Smooth muscle cell (in vitro differentiated cells): ENCODE results near the gene RELCH. TPM values are rescaled to one million over a fixed set of nuclear protein-coding genes. Genes with fewer than 3 reads are reported as not detected.
A peak's percentile ranks its signal among the peaks of the same experiment; 100 is the strongest.

Experiments
- DNase-seq: peaks from one replicate; lab custom pipeline; 2025; ENCODE audit not compliant: unreplicated experiment; lab: John Stamatoyannopoulos, UW
- H2AFZ ChIP-seq: fragments of 200-600 bp; sonication (generic); 2 replicates; pipeline ENCODE4 v1.6.0; 2016; ENCODE audit warnings: antibody characterized with exemption, low read depth, mild to moderate bottlenecking
- H3F3A ChIP-seq: fragments of 200-600 bp; sonication (generic); 2 replicates; pipeline ENCODE4 v1.6.0; 2017; ENCODE audit warnings: antibody characterized with exemption, low read depth
- H3K27ac ChIP-seq: fragments of 200-600 bp; sonication (generic); 2 replicates; pipeline ENCODE4 v1.5.1; 2016; ENCODE audit warnings: low read depth, mild to moderate bottlenecking
- H3K27me3 ChIP-seq: fragments of 200-600 bp; sonication (generic); 2 replicates; pipeline ENCODE4 v1.6.1; 2016; ENCODE audit warnings: low read depth, mild to moderate bottlenecking
- H3K36me3 ChIP-seq: fragments of 200-600 bp; sonication (generic); 2 replicates; pipeline ENCODE4 v1.5.1; 2016; ENCODE audit warnings: low read depth
- H3K4me1 ChIP-seq: fragments of 200-600 bp; sonication (generic); 2 replicates; pipeline ENCODE4 v1.5.1; 2016; ENCODE audit warnings: low read depth
- H3K4me2 ChIP-seq: fragments of 200-600 bp; sonication (generic); 2 replicates; pipeline ENCODE4 v1.6.0; 2016; ENCODE audit warnings: mild to moderate bottlenecking
- H3K4me3 ChIP-seq: fragments of 200-600 bp; sonication (generic); 2 replicates; pipeline ENCODE4 v1.5.1; 2016; ENCODE audit warnings: mild to moderate bottlenecking
- H3K79me2 ChIP-seq: fragments of 200-600 bp; sonication (generic); 2 replicates; pipeline ENCODE4 v1.6.0; 2016; ENCODE audit warnings: low read depth, mild to moderate bottlenecking
- H3K9ac ChIP-seq: fragments of 200-600 bp; sonication (generic); 2 replicates; pipeline ENCODE4 v1.6.0; 2016; ENCODE audit warnings: low read depth
- H3K9me3 ChIP-seq: fragments of 200-600 bp; sonication (generic); replicated peaks from 2 replicates; pipeline ENCODE4 v1.5.1; 2016; ENCODE audit warnings: low read depth
- H4K20me1 ChIP-seq: fragments of 200-600 bp; sonication (generic); 2 replicates; pipeline ENCODE4 v1.6.0; 2016; ENCODE audit warnings: low read depth
- WGBS: methylation state at CpG from one replicate; pipeline ENCODE4 v1.1.7; 2016; ENCODE audit warnings: low lambda C conversion rate; 5-methylcytosine and 5-hydroxymethylcytosine counted together
- polyA plus RNA-seq: library from polyadenylated mRNA; unstranded; fragments of >200 nt; fragmentation: Nextera tagmentation; extraction: Ambion mirVana; gene quantifications from 2 replicates; pipeline ENCODE4 v1.2.1, GENCODE V29; 2016
- total RNA-seq: library from RNA; depleted of rRNA; stranded (reverse); fragments of >200 nt; gene quantifications from 2 replicates; pipeline ENCODE4 v1.2.3, GENCODE V29; 2014
- TF ChIP-seq, protein P1 (sequence below): fragments of 200-600 bp; sonication (generic); IDR thresholded peaks from 2 replicates; pipeline ENCODE4 v1.5.1; 2017; ENCODE audit warnings: borderline replicate concordance, mild to moderate bottlenecking, antibody characterized with exemption; ENCODE audit not compliant: insufficient read depth, poor library complexity, severe bottlenecking

RELCH gene, protein sequence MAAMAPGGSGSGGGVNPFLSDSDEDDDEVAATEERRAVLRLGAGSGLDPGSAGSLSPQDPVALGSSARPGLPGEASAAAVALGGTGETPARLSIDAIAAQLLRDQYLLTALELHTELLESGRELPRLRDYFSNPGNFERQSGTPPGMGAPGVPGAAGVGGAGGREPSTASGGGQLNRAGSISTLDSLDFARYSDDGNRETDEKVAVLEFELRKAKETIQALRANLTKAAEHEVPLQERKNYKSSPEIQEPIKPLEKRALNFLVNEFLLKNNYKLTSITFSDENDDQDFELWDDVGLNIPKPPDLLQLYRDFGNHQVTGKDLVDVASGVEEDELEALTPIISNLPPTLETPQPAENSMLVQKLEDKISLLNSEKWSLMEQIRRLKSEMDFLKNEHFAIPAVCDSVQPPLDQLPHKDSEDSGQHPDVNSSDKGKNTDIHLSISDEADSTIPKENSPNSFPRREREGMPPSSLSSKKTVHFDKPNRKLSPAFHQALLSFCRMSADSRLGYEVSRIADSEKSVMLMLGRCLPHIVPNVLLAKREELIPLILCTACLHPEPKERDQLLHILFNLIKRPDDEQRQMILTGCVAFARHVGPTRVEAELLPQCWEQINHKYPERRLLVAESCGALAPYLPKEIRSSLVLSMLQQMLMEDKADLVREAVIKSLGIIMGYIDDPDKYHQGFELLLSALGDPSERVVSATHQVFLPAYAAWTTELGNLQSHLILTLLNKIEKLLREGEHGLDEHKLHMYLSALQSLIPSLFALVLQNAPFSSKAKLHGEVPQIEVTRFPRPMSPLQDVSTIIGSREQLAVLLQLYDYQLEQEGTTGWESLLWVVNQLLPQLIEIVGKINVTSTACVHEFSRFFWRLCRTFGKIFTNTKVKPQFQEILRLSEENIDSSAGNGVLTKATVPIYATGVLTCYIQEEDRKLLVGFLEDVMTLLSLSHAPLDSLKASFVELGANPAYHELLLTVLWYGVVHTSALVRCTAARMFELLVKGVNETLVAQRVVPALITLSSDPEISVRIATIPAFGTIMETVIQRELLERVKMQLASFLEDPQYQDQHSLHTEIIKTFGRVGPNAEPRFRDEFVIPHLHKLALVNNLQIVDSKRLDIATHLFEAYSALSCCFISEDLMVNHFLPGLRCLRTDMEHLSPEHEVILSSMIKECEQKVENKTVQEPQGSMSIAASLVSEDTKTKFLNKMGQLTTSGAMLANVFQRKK
- total RNA-seq (17.2 and 19.2 TPM in 2 replicates), polyA plus RNA-seq (3.6 and 4.5 TPM in 2 replicates)

- TF ChIP-seq, protein P1, sequence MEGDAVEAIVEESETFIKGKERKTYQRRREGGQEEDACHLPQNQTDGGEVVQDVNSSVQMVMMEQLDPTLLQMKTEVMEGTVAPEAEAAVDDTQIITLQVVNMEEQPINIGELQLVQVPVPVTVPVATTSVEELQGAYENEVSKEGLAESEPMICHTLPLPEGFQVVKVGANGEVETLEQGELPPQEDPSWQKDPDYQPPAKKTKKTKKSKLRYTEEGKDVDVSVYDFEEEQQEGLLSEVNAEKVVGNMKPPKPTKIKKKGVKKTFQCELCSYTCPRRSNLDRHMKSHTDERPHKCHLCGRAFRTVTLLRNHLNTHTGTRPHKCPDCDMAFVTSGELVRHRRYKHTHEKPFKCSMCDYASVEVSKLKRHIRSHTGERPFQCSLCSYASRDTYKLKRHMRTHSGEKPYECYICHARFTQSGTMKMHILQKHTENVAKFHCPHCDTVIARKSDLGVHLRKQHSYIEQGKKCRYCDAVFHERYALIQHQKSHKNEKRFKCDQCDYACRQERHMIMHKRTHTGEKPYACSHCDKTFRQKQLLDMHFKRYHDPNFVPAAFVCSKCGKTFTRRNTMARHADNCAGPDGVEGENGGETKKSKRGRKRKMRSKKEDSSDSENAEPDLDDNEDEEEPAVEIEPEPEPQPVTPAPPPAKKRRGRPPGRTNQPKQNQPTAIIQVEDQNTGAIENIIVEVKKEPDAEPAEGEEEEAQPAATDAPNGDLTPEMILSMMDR, result no peak
- no peaks in the 10 kb centered on the region for H3K36me3 ChIP-seq
- H3K79me2 ChIP-seq, result peaks cover 44% of the 10 kb centered on the region
- H4K20me1 ChIP-seq, result peaks cover 39% of the 10 kb centered on the region
- 0% methylated on average over 55 of the region's 55 CpGs for WGBS
- peak within 1 kb of the TSS; percentile 99 for H2AFZ ChIP-seq
- peak within 1 kb of the TSS; percentile 84 for H3K9ac ChIP-seq
- H3K4me2 ChIP-seq, result peak within 1 kb of the TSS; percentile 96
- peaks cover 6% of the 10 kb centered on the region for H3F3A ChIP-seq
- peak within 1 kb of the TSS; percentile 56 for H3K27ac ChIP-seq
- peaks cover 16% of the 10 kb centered on the region for H3K4me1 ChIP-seq
- H3K4me3 ChIP-seq, result peak within 1 kb of the TSS; percentile 96
- H3K9me3 ChIP-seq, result no peaks in the 10 kb centered on the region
- no peaks in the 10 kb centered on the region for H3K27me3 ChIP-seq
- peak; percentile 88 for DNase-seq
Measured at GRCh38 chr18:62186774-62187542, at the start of gene RELCH, which contains the start of gene PIGN. TSS of gene RELCH (plus strand) at chr18:62187255. CDS start at chr18:62187506, 251 bp downstream. TSS of gene PIGN (minus strand) at chr18:62187056. CDS start at chr18:62161353, 25,703 bp downstream.

DNA sequence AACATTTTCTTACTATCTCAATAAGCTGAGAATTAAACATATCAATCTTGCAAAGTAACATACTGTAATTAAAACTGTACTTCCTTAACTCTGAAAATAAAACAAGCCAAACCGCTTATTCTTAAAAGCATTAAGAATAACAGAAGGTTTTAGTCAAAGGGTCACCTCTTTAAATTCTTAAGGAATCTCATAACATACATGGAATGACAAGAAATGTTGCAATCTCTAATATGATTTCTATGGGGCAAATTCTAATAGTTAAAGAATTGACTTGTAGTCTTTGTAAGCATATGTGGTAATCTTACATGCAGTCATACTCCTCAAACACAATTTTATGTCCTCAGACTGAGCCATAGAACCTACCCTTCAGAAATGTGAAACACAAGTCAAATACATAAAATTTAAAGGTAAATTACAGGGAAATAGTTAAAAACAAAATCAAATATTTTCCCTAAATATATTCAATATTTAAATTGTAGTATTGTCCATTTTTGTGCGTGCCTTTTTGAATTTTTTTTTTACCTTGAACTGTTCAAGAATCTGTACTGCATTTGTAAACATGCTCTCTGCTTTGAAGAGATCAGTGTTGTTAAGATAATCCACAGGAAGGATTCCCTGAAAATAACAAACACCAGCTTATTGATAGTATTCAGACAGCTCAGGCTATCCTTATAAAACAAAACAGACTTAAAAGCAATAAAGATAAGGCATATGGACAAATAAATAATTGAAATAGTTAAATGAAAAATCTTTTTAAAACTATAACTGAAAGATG, 48.4 kb upstream of the RELCH start:
- TF ChIP-seq, protein P1, result no peak
- Histone ChIP-seq H3K27me3 (no peaks in the 10 kb centered on the region), H3K4me1 (no peaks in the 10 kb centered on the region), H3K9me3 (no peaks in the 10 kb centered on the region), H2AFZ (no peak overlapping the region), H3F3A (peaks cover 4% of the 10 kb centered on the region), H3K4me3 (no peak overlapping the region), H3K79me2 (no peaks in the 10 kb centered on the region), H4K20me1 (no peaks in the 10 kb centered on the region), H3K4me2 (no peak overlapping the region), H3K9ac (no peak overlapping the region), H3K36me3 (no peaks in the 10 kb centered on the region), H3K27ac (no peak overlapping the region)
- no peak for DNase-seq
- 93% methylated on average over 2 of the region's 2 CpGs for WGBS

GRCh38 chr18:62140259-62140658, 46.8 kb upstream of the RELCH start:
- Histone ChIP-seq H3F3A (peaks cover 4% of the 10 kb centered on the region), H3K4me3 (no peak overlapping the region), H3K4me1 (no peaks in the 10 kb centered on the region), H2AFZ (no peak overlapping the region), H3K9ac (no peak overlapping the region), H3K36me3 (no peaks in the 10 kb centered on the region), H4K20me1 (no peaks in the 10 kb centered on the region), H3K27ac (no peak overlapping the region), H3K79me2 (no peaks in the 10 kb centered on the region), H3K27me3 (no peaks in the 10 kb centered on the region), H3K4me2 (no peak overlapping the region), H3K9me3 (no peaks in the 10 kb centered on the region)
- DNase-seq, result no peak
- TF ChIP-seq, protein P1, result no peak
- 100% methylated on average over 1 of the region's 1 CpG for WGBS
